HepG2 (cell line): ENCODE data around the gene NFATC1. TPM values are rescaled to one million over a fixed set of nuclear protein-coding genes. Genes with fewer than 3 reads are reported as not detected.

Source experiments
- ATAC-seq: fragments of 200-7000 bp; cut with Tn5 transposase; 3 replicates; pipeline ENCODE4 v1.9.1; 2020; ENCODE audit warnings: mild to moderate bottlenecking, moderate library complexity
- BruUV-seq: library from RNA; stranded (reverse); fragments of 400-500 nt; replicated peaks from 2 replicates; lab custom pipeline; 2021; lab: Mats Ljungman, UMichigan
- CTCF ChIA-PET: fragments of 300-600 bp; formaldehyde crosslinking; extraction: SDS; loops from one replicate; lab custom pipeline; 2021; ENCODE audit warnings: low total read pairs, inconsistent platforms, low intra/inter-chr PET ratio; lab: Yijun Ruan, JAX
- POLR2A ChIA-PET: fragments of 350-600 bp; sonication (Branson Sonifier 250); formaldehyde crosslinking; loops from one replicate; lab custom pipeline; 2020; ENCODE audit warnings: antibody characterized with exemption, inconsistent platforms; lab: Yijun Ruan, JAX
- DNase-seq: peaks from one replicate; pipeline ENCODE4 v3.0.0-alpha.2; 2015; ENCODE audit warnings: low spot score
- FAIRE-seq: peaks from 3 replicates; lab custom pipeline; 2011; peaks lifted over from hg19 to GRCh38; lab: Jason Lieb, UNC
- H2AFZ ChIP-seq: one replicate; pipeline ENCODE4 v1.6.1; 2011; ENCODE audit warnings: low read length, inconsistent platforms
- H3K27ac ChIP-seq: fragments of 300-600 bp; 3 replicates; pipeline ENCODE4 v1.8.0; 2011; ENCODE audit warnings: mixed run types, mild to moderate bottlenecking, mixed read lengths, low read length, inconsistent platforms; ENCODE audit not compliant: insufficient read depth; ENCODE audit errors: extremely low read length
- H3K27me3 ChIP-seq, 2 experiments: fragments of 200-600 bp in 1 of 2; 2 replicates in 1 of 2; 3 replicates in 1 of 2; pipeline versions ENCODE4 v1.6.0 to v1.8.0; 2011; ENCODE audit warnings: low read length in 2 of 2, mild to moderate bottlenecking in 2 of 2, moderate library complexity in 2 of 2, inconsistent platforms in 1 of 2; ENCODE audit not compliant: insufficient read depth in 2 of 2, control insufficient read depth in 1 of 2
- H3K36me3 ChIP-seq, 2 experiments: fragments of 200-600 bp in 1 of 2; replicated peaks in 1 of 2; 2 replicates in 1 of 2; 3 replicates in 1 of 2; pipeline versions ENCODE4 v1.5.1 to v1.8.0; 2011; ENCODE audit warnings: low read length in 2 of 2, inconsistent platforms in 1 of 2; ENCODE audit not compliant: insufficient read depth in 2 of 2, control insufficient read depth in 1 of 2
- H3K4me1 ChIP-seq: 2 replicates; pipeline ENCODE4 v1.5.1; 2012; ENCODE audit warnings: low read length, inconsistent platforms; ENCODE audit not compliant: insufficient read depth
- H3K4me2 ChIP-seq: 2 replicates; pipeline ENCODE4 v1.6.0; 2011; ENCODE audit warnings: low read depth, low read length, inconsistent platforms
- H3K4me3 ChIP-seq, 3 experiments: fragments of 200-600 bp in 1 of 3; sonication (generic), shearing (Covaris generic) in 1 of 3; replicated peaks in 1 of 3; 2 replicates each; pipeline ENCODE4 v1.5.1; 2011 to 2016; ENCODE audit warnings: low read length in 3 of 3, inconsistent platforms in 2 of 3, low read depth in 2 of 3, mild to moderate bottlenecking in 2 of 3, control low read depth in 1 of 3, mixed read lengths in 1 of 3; ENCODE audit not compliant: insufficient read depth in 1 of 3
- H3K79me2 ChIP-seq: one replicate; pipeline ENCODE4 v1.6.1; 2011; ENCODE audit warnings: low read length, inconsistent platforms; ENCODE audit not compliant: insufficient read depth
- H3K9ac ChIP-seq: 2 replicates; pipeline ENCODE4 v1.6.0; 2011; ENCODE audit warnings: mild to moderate bottlenecking, low read depth, low read length, inconsistent platforms; ENCODE audit not compliant: insufficient read depth
- H3K9me3 ChIP-seq: 2 replicates; pipeline ENCODE4 v1.5.1; 2012; ENCODE audit warnings: mild to moderate bottlenecking, low read length
- H4K20me1 ChIP-seq: 2 replicates; pipeline ENCODE4 v1.6.0; 2011; ENCODE audit warnings: inconsistent platforms, mild to moderate bottlenecking, low read length, moderate library complexity; ENCODE audit not compliant: insufficient read depth
- FIP1L1 ChIP-seq: fragments of 200-400 bp; formaldehyde crosslinking; IDR thresholded peaks from 2 replicates; pipeline ENCODE4 v1.6.1; 2018; ENCODE audit warnings: low read depth, mild to moderate bottlenecking, low read length, moderate library complexity, borderline replicate concordance; ENCODE audit not compliant: insufficient read depth
- NFKB2 ChIP-seq: sonication (generic); formaldehyde crosslinking; IDR thresholded peaks from 2 replicates; pipeline ENCODE4 v1.4.0; 2020; ENCODE audit warnings: missing genetic modification reagents, borderline replicate concordance
- PHF5A ChIP-seq: IDR thresholded peaks from one replicate; pipeline ENCODE4 v1.6.1; 2018; ENCODE audit warnings: low read depth, missing genetic modification reagents; ENCODE audit not compliant: unreplicated experiment
- SIN3B ChIP-seq: fragments of 150-350 bp; IDR thresholded peaks from 2 replicates; pipeline ENCODE4 v1.6.1; 2014; ENCODE audit warnings: low read length
- SP1 ChIP-seq, 2 experiments: fragments of 450-650 bp in 1 of 2; sonication (generic) in 1 of 2; formaldehyde crosslinking in 1 of 2; IDR thresholded peaks; 2 replicates each; pipeline versions ENCODE4 v1.4.0 to v1.6.1; 2016 to 2020; ENCODE audit warnings: missing genetic modification reagents in 1 of 2
- SP2 ChIP-seq: sonication (generic); formaldehyde crosslinking; IDR thresholded peaks from 2 replicates; pipeline ENCODE4 v1.5.1; 2020; ENCODE audit warnings: mild to moderate bottlenecking, missing genetic modification reagents
- ZBTB7A ChIP-seq: sonication (generic); formaldehyde crosslinking; IDR thresholded peaks from 2 replicates; pipeline ENCODE4 v1.8.0; 2022; ENCODE audit warnings: mild to moderate bottlenecking, missing genetic modification reagents
- ZMYM3 ChIP-seq: sonication (generic); formaldehyde crosslinking; IDR thresholded peaks from 2 replicates; pipeline ENCODE4 v1.5.1; 2020; ENCODE audit warnings: mild to moderate bottlenecking, missing genetic modification reagents
- ZNF552 ChIP-seq: sonication (generic); formaldehyde crosslinking; IDR thresholded peaks from 2 replicates; pipeline ENCODE4 v1.9.0; 2022; ENCODE audit warnings: missing genetic modification reagents, mild to moderate bottlenecking, borderline replicate concordance
- ZNF724P ChIP-seq: sonication (generic); formaldehyde crosslinking; IDR thresholded peaks from 2 replicates; pipeline ENCODE4 v1.8.0; 2022; ENCODE audit warnings: missing genetic modification reagents, borderline replicate concordance
- ZNF75D ChIP-seq: sonication (generic); formaldehyde crosslinking; IDR thresholded peaks from 2 replicates; pipeline ENCODE4 v1.8.1; 2023; ENCODE audit warnings: missing genetic modification reagents, mild to moderate bottlenecking, borderline replicate concordance
- WGBS: methylation state at CpG from one replicate; pipeline ENCODE4 v1.1.6; 2017; ENCODE audit warnings: low lambda C conversion rate; 5-methylcytosine and 5-hydroxymethylcytosine counted together
- in situ Hi-C: cut with HindIII; loops from 2 replicates; pipeline ENCODE4 v1.10.0; 2017; ENCODE audit warnings: low pct_unique_long_range_greater_than_20kb; ENCODE audit not compliant: extremely low pct_ligation_motif_present
- intact Hi-C: fragments of 100-400 bp; cut with micrococcal nuclease; formaldehyde crosslinking; loops from one replicate; pipeline ENCODE4 v1.10.0; 2022; ENCODE audit not compliant: unreplicated experiment
- polyA plus RNA-seq, 8 experiments: library from polyadenylated mRNA; depleted of rRNA in 3 of 8; stranded (reverse) in 7 of 8; unstranded in 1 of 8; fragments of >200 nt; fragmentation: Illumina TruSeq in 4 of 8; extraction: Trizol in 4 of 8; gene quantifications; 2 replicates each; pipeline versions ENCODE4 v1.2.1 to v1.2.3, GENCODE V29; 2011 to 2016; ENCODE audit warnings: low read depth in 4 of 8, missing spikeins in 1 of 8, mixed read lengths in 1 of 8; ENCODE audit not compliant: insufficient read depth in 1 of 8
- total RNA-seq, 5 experiments: library from RNA; depleted of rRNA; stranded (reverse); fragments of >200 nt; fragmentation: Illumina TruSeq; extraction: Trizol; gene quantifications; 2 replicates each; pipeline ENCODE4 v1.2.3, GENCODE V29; 2016; ENCODE audit warnings: low read depth in 1 of 5
- TF ChIP-seq, protein P1 (sequence below): sonication (generic); formaldehyde crosslinking; IDR thresholded peaks from 2 replicates; pipeline ENCODE4 v1.5.0; 2020; ENCODE audit warnings: mild to moderate bottlenecking, missing genetic modification reagents

The NFATC1 gene
- total and polyA plus RNA-seq, 2 of the 13 experiments (the other 11 are each of a cell fraction or from before 2014, with no cell fraction given): not detected

DNA sequence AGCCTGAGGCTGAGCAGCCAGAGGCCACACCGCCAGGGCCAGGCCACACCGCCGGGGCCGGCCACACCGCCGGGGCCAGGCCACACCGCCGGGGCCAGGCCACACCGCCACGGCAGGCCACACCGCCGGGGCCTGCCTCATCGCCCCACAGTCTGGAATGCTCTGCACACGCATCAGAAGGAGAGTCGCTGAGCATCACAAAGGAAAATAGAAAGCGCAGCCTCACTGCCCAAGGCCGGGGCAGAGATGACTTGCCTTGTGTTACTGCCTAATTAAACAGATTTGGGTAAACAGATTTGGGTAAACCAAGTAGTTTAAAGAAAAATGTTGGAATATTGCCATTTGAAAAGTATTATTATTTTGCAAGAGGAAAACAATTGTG lies 10.4 kb upstream of the NFATC1 start:
- no peaks in the 10 kb centered on the region for H3K36me3 ChIP-seq
- H3K27me3 ChIP-seq: peaks cover 3 to 64% of the 10 kb centered on the region in 2 experiments; a peak in 4 of 5 replicates
- H4K20me1 ChIP-seq: peaks cover 3% of the 10 kb centered on the region; the same call in 1 of the 2 replicates
- H3K4me1 ChIP-seq: no peaks in the 10 kb centered on the region
- no peak overlapping the region for H3K4me3 ChIP-seq
- 55% methylated on average over 14 of the region's 17 CpGs for WGBS
- FAIRE-seq (no peak), DNase-seq (no peak), ATAC-seq (no peak)
- in situ Hi-C loops: no loop called here
- no peak overlapping the region for H3K4me2 ChIP-seq
- ChIA-PET POLR2A (no interaction called here), CTCF (no interaction called here)
- H3K79me2 ChIP-seq: no peaks in the 10 kb centered on the region
- BruUV-seq: no TSS peak
- intact Hi-C loops: no loop called here
- no peaks in the 10 kb centered on the region for H3K9me3 ChIP-seq
- no peak overlapping the region for H2AFZ ChIP-seq
- TF ChIP-seq ZNF724P (CRISPR knock-in tag) (no peak), SP2 (no peak), FIP1L1 (no peak), ZMYM3 (CRISPR knock-in tag) (no peak), PHF5A (CRISPR knock-in tag) (no peak), SIN3B (no peak), SP1 (IDR thresholded peaks at IDR 0.05) (no peak), SP1 (CRISPR knock-in tag; IDR thresholded peaks at IDR 0.05) (no peak), NFKB2 (CRISPR knock-in tag) (no peak), ZNF552 (CRISPR knock-in tag) (no peak), ZBTB7A (no peak), ZNF75D (CRISPR knock-in tag) (no peak)
- TF ChIP-seq, protein P1, sequence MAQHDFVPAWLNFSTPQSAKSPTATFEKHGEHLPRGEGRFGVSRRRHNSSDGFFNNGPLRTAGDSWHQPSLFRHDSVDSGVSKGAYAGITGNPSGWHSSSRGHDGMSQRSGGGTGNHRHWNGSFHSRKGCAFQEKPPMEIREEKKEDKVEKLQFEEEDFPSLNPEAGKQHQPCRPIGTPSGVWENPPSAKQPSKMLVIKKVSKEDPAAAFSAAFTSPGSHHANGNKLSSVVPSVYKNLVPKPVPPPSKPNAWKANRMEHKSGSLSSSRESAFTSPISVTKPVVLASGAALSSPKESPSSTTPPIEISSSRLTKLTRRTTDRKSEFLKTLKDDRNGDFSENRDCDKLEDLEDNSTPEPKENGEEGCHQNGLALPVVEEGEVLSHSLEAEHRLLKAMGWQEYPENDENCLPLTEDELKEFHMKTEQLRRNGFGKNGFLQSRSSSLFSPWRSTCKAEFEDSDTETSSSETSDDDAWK: no peak
- H3K27ac ChIP-seq: no peak overlapping the region
- H3K9ac ChIP-seq: no peak overlapping the region
